ENCODE data around the gene CYP8B1. TPM values are rescaled to one million over a fixed set of nuclear protein-coding genes. Genes with fewer than 3 reads are reported as not detected.

The CYP8B1 gene
- total and polyA plus RNA-seq, 2 of the 13 experiments (the other 11 are each of a cell fraction or from before 2014, with no cell fraction given), result 0.58 to 2.0 TPM

- TF ChIP-seq HMGXB3 (CRISPR knock-in tag; IDR thresholded peaks at IDR 0.05; ENCODE audit: borderline replicate concordance), result 0 out of 2 replicates have a peak, but pooled peaks have one; percentile 62
- TF ChIP-seq THAP8 (CRISPR knock-in tag; IDR thresholded peaks at IDR 0.05; ENCODE audit: borderline replicate concordance), result no peak
- TF ChIP-seq NPAS2 (CRISPR knock-in tag; IDR thresholded peaks at IDR 0.05; ENCODE audit: borderline replicate concordance), result no peak
- TF ChIP-seq CEBPB (IDR thresholded peaks at IDR 0.05; ENCODE audit: borderline replicate concordance, low read depth, low read length), result 0 out of 2 replicates have a peak, but pooled peaks have one; percentile 3
- TF ChIP-seq SSRP1 (CRISPR knock-in tag; IDR thresholded peaks at IDR 0.05), result no peak
- no peak for TF ChIP-seq ZNF646 (CRISPR knock-in tag; IDR thresholded peaks at IDR 0.05)
- TF ChIP-seq MED8 (CRISPR knock-in tag; IDR thresholded peaks at IDR 0.05; ENCODE audit: insufficient replicate concordance), result no peak
- no peak for TF ChIP-seq KLF15 (CRISPR knock-in tag; IDR thresholded peaks at IDR 0.05; ENCODE audit: borderline replicate concordance)
- TF ChIP-seq, protein P1, sequence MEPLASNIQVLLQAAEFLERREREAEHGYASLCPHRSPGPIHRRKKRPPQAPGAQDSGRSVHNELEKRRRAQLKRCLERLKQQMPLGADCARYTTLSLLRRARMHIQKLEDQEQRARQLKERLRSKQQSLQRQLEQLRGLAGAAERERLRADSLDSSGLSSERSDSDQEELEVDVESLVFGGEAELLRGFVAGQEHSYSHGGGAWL (CRISPR knock-in tag; IDR thresholded peaks at IDR 0.05), result no peak
- peak; percentile 45; the same call in 1 of the 2 replicates for TF ChIP-seq TFDP1 (CRISPR knock-in tag; IDR thresholded peaks at IDR 0.05; ENCODE audit: borderline replicate concordance)
- TF ChIP-seq PATZ1 (CRISPR knock-in tag; IDR thresholded peaks at IDR 0.05), result peak; percentile 77
These were observed 21.9 kb downstream of the CYP8B1 start (continued) for GRCh38 chr3:42853739-42854302.

Data from HepG2 (cell line).